Liver (tissue), 3 donors: Measurements from ENCODE around the gene ANTXR2.

ENCODE experiments used
- ATF3 ChIP-seq: IDR thresholded peaks from 2 replicates; pipeline ENCODE4 v1.6.1; 2016; ENCODE audit warnings: antibody characterized with exemption
- CTCF ChIP-seq: fragments of 150-350 bp; IDR thresholded peaks from 2 replicates; pipeline ENCODE4 v1.5.1; 2017; ENCODE audit warnings: improper control_type of control experiment, low read depth, low read length; ENCODE audit not compliant: missing input control
- GABPA ChIP-seq, 2 donors: IDR thresholded peaks in 1 of 2; conservative IDR thresholded peaks in 1 of 2; 2 replicates each; pipeline ENCODE4 v1.6.1; 2016; ENCODE audit warnings: antibody characterized with exemption in 2 of 2, mild to moderate bottlenecking in 1 of 2, moderate library complexity in 1 of 2
- MAX ChIP-seq: IDR thresholded peaks from 2 replicates; pipeline ENCODE4 v1.6.1; 2016; ENCODE audit warnings: antibody characterized with exemption
- RAD21 ChIP-seq, 2 donors: IDR thresholded peaks; 2 replicates each; pipeline ENCODE4 v1.6.1; 2016; ENCODE audit warnings: antibody characterized with exemption in 2 of 2, mild to moderate bottlenecking in 2 of 2
- REST ChIP-seq: IDR thresholded peaks from 2 replicates; pipeline ENCODE4 v1.6.1; 2016; ENCODE audit warnings: antibody characterized with exemption, mild to moderate bottlenecking
- SP1 ChIP-seq: IDR thresholded peaks from 2 replicates; pipeline ENCODE4 v1.6.1; 2018; ENCODE audit warnings: antibody characterized with exemption, mild to moderate bottlenecking
- TAF1 ChIP-seq: conservative IDR thresholded peaks from 2 replicates; pipeline ENCODE4 v1.6.1; 2016; ENCODE audit warnings: antibody characterized with exemption, mild to moderate bottlenecking
- donor health status: healthy.
- donor health status: healthy.

DNA sequence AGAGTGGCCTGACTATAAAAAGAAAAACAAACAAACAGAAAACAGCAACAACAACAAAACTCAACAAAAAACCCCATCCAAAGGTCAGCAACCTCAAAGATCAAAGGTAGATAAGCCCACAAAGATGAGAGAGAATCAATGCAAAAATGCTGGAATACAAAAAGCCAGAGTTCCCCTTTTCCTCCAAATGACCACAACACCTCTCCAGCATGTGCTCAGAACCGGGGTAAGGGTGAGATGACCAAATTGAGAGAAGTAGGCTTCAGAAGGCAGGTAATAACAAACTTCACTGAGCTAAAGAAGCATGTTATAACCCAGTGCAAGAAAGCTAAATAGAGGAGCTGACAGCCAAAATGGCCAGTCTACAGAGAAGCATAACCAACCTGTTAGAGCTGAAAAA is 43.5 kb upstream of the ANTXR2 start:
- TF ChIP-seq CTCF (no peak), RAD21 (IDR thresholded peaks at IDR 0.05) (no peak), REST (no peak), TAF1 (no peak), GABPA (IDR thresholded peaks at IDR 0.05 in 1 of 2, conservative IDR thresholded peaks at IDR 0.05 in 1 of 2) (no peak), ATF3 (no peak), SP1 (no peak), MAX (no peak)
